K562 (cell line): ENCODE data around the gene DEDD2. TPM values are rescaled to one million over a fixed set of nuclear protein-coding genes. Genes with fewer than 3 reads are reported as not detected.

ENCODE experiments used
- CREM ChIP-seq: IDR thresholded peaks from 2 replicates; pipeline ENCODE4 v1.6.1; 2014; ENCODE audit warnings: antibody characterized with exemption, low read depth
- E2F4 ChIP-seq: sonication (generic); formaldehyde crosslinking; IDR thresholded peaks from 2 replicates; pipeline ENCODE4 v1.8.0; 2022; ENCODE audit warnings: mild to moderate bottlenecking, low read depth, missing genetic modification reagents
- EGR1 ChIP-seq: fragments of 450-650 bp; conservative IDR thresholded peaks from 2 replicates; pipeline ENCODE4 v1.6.1; 2017; ENCODE audit warnings: mild to moderate bottlenecking
- EHMT2 ChIP-seq: fragments of 450-650 bp; IDR thresholded peaks from 2 replicates; pipeline ENCODE4 v1.6.1; 2018; ENCODE audit warnings: antibody characterized with exemption
- ELK3 ChIP-seq: fragments of 450-650 bp; formaldehyde crosslinking; IDR thresholded peaks from 2 replicates; pipeline ENCODE4 v1.4.0; 2020; ENCODE audit warnings: mild to moderate bottlenecking
- FUS ChIP-seq: fragments of 200-400 bp; formaldehyde crosslinking; optimal IDR thresholded peaks from 2 replicates; pipeline ENCODE3; 2017; ENCODE audit warnings: low read depth, low read length
- GATAD2A ChIP-seq: fragments of 450-650 bp; IDR thresholded peaks from 2 replicates; pipeline ENCODE4 v1.6.1; 2017
- HDAC6 ChIP-seq: IDR thresholded peaks from 2 replicates; pipeline ENCODE4 v1.6.1; 2012; ENCODE audit warnings: low read depth, mild to moderate bottlenecking, control low read depth, inconsistent platforms, low read length, moderate library complexity
- HES1 ChIP-seq: fragments of 450-650 bp; IDR thresholded peaks from 2 replicates; pipeline ENCODE4 v1.6.1; 2016; ENCODE audit warnings: low read depth, mild to moderate bottlenecking, moderate library complexity
- HNRNPL ChIP-seq: fragments of 200-400 bp; formaldehyde crosslinking; IDR thresholded peaks from 2 replicates; pipeline ENCODE4 v1.6.1; 2017; ENCODE audit warnings: low read depth, mild to moderate bottlenecking, low read length
- KDM2B ChIP-seq: fragments of 250-450 bp; sonication (Bioruptor Pico); IDR thresholded peaks from 2 replicates; pipeline ENCODE4 v1.8.0; 2021; ENCODE audit warnings: mild to moderate bottlenecking, moderate library complexity
- MCM3 ChIP-seq: fragments of 450-650 bp; IDR thresholded peaks from 2 replicates; pipeline ENCODE4 v1.6.1; 2016
- NBN ChIP-seq: fragments of 450-650 bp; IDR thresholded peaks from 2 replicates; pipeline ENCODE4 v1.6.1; 2016; ENCODE audit warnings: low read depth, mild to moderate bottlenecking
- NFXL1 ChIP-seq: fragments of 450-650 bp; formaldehyde crosslinking; IDR thresholded peaks from 2 replicates; pipeline ENCODE4 v1.4.0; 2021; ENCODE audit warnings: mild to moderate bottlenecking
- PHF20 ChIP-seq: fragments of 450-650 bp; IDR thresholded peaks from 2 replicates; pipeline ENCODE4 v1.6.1; 2018; ENCODE audit not compliant: partially characterized antibody
- RB1 ChIP-seq: fragments of 450-650 bp; IDR thresholded peaks from 2 replicates; pipeline ENCODE4 v1.6.1; 2017; ENCODE audit warnings: low read depth, mild to moderate bottlenecking
- RBM15 ChIP-seq: fragments of 200-400 bp; formaldehyde crosslinking; IDR thresholded peaks from 2 replicates; pipeline ENCODE4 v1.6.1; 2018; ENCODE audit warnings: mild to moderate bottlenecking, low read length, moderate library complexity; ENCODE audit not compliant: insufficient read depth
- THAP7 ChIP-seq: fragments of 250-450 bp; sonication (Bioruptor Pico); IDR thresholded peaks from 2 replicates; pipeline ENCODE4 v1.5.0; 2021
- ZBTB5 ChIP-seq: fragments of 450-650 bp; IDR thresholded peaks from 2 replicates; pipeline ENCODE4 v1.6.1; 2017; ENCODE audit warnings: antibody characterized with exemption
- ZBTB9 ChIP-seq: fragments of 450-650 bp; formaldehyde crosslinking; IDR thresholded peaks from 2 replicates; pipeline ENCODE4 v1.4.0; 2020; ENCODE audit warnings: mild to moderate bottlenecking, moderate library complexity
- ZKSCAN1 ChIP-seq: fragments of 150-350 bp; IDR thresholded peaks from 2 replicates; pipeline ENCODE4 v1.6.1; 2016; ENCODE audit warnings: low read depth, low read length
- ZNF449 ChIP-seq: fragments of 250-450 bp; sonication (Bioruptor Pico); IDR thresholded peaks from 2 replicates; pipeline ENCODE4 v1.8.0; 2022; ENCODE audit warnings: moderate library complexity, mild to moderate bottlenecking, inconsistent platforms
- ZNF76 ChIP-seq: fragments of 250-450 bp; sonication (Bioruptor Pico); IDR thresholded peaks from 2 replicates; pipeline ENCODE4 v1.4.0; 2020; ENCODE audit warnings: mild to moderate bottlenecking, moderate library complexity, borderline replicate concordance
- polyA plus RNA-seq, 8 experiments: library from polyadenylated mRNA; depleted of rRNA in 4 of 8; stranded (reverse) in 5 of 8; unstranded in 3 of 8; fragments of >200 nt; fragmentation: Nextera tagmentation in 2 of 8; fragmentation: Illumina TruSeq in 1 of 8; extraction: Ambion mirVana in 2 of 8; extraction: Trizol in 1 of 8; gene quantifications; 2 replicates each; pipeline versions ENCODE4 v1.2.1 to v1.2.3, GENCODE V29; 2011 to 2014; ENCODE audit warnings: inconsistent platforms in 1 of 8, missing spikeins in 1 of 8
- total RNA-seq, 7 experiments: library from RNA; depleted of rRNA in 6 of 7; stranded (reverse); fragments of >200 nt in 6 of 7; fragmentation: Illumina TruSeq in 2 of 7; extraction: Trizol in 2 of 7; gene quantifications; 2 replicates each; pipeline versions ENCODE4 v1.2.1 to v1.2.3, GENCODE V29; 2011 to 2021; ENCODE audit warnings: low replicate concordance in 1 of 7

The DEDD2 gene
- total and polyA plus RNA-seq, 9 of the 15 experiments (the other 6 are each of a cell fraction or from before 2014, with no cell fraction given), result 4.3 to 43.0 (median 29.2) TPM

GRCh38 chr19:42229855-42230351, 12.4 kb upstream of the DEDD2 start (continued):
- TF ChIP-seq HDAC6, result no peak
- no peak for TF ChIP-seq ZBTB9 (CRISPR knock-in tag)
- 0 out of 2 replicates have a peak, but pooled peaks have one; percentile 26 for TF ChIP-seq CREM
- no peak for TF ChIP-seq RBM15
- no peak for TF ChIP-seq ELK3 (CRISPR knock-in tag)
- TF ChIP-seq E2F4 (CRISPR knock-in tag), result no peak
- TF ChIP-seq ZBTB5, result no peak
- no peak for TF ChIP-seq HNRNPL
- peak; percentile 17; the same call in 1 of the 2 replicates for TF ChIP-seq HES1
- TF ChIP-seq EGR1, result no peak
- TF ChIP-seq ZNF449 (CRISPR knock-in tag), result no peak
- 0 out of 2 replicates have a peak, but pooled peaks have one; percentile 26 for TF ChIP-seq RB1
- TF ChIP-seq GATAD2A, result peak; percentile 72; the same call in 1 of the 2 replicates
- TF ChIP-seq THAP7 (CRISPR knock-in tag), result no peak
- no peak for TF ChIP-seq ZKSCAN1
- TF ChIP-seq NBN, result no peak
- TF ChIP-seq FUS, result no peak
- TF ChIP-seq ZNF76 (CRISPR knock-in tag), result no peak
- no peak for TF ChIP-seq KDM2B (CRISPR knock-in tag)
- TF ChIP-seq NFXL1 (CRISPR knock-in tag), result no peak
- no peak for TF ChIP-seq MCM3
- no peak for TF ChIP-seq PHF20
- TF ChIP-seq EHMT2, result 0 out of 2 replicates have a peak, but pooled peaks have one; percentile 31
